ENCODE results near the gene PPL.

GRCh38 chr16:4957420-4957719 is 20.4 kb upstream of the PPL start:
- TF ChIP-seq EZH2 (IDR thresholded peaks at IDR 0.05; ENCODE audit: borderline replicate concordance) (no peak), EZH2phosphoT487 (IDR thresholded peaks at IDR 0.05; ENCODE audit: low read depth, severe bottlenecking, unreplicated experiment) (no peak)
- TF ChIP-seq, protein P1, sequence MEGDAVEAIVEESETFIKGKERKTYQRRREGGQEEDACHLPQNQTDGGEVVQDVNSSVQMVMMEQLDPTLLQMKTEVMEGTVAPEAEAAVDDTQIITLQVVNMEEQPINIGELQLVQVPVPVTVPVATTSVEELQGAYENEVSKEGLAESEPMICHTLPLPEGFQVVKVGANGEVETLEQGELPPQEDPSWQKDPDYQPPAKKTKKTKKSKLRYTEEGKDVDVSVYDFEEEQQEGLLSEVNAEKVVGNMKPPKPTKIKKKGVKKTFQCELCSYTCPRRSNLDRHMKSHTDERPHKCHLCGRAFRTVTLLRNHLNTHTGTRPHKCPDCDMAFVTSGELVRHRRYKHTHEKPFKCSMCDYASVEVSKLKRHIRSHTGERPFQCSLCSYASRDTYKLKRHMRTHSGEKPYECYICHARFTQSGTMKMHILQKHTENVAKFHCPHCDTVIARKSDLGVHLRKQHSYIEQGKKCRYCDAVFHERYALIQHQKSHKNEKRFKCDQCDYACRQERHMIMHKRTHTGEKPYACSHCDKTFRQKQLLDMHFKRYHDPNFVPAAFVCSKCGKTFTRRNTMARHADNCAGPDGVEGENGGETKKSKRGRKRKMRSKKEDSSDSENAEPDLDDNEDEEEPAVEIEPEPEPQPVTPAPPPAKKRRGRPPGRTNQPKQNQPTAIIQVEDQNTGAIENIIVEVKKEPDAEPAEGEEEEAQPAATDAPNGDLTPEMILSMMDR (IDR thresholded peaks at IDR 0.05; ENCODE audit: poor library complexity): no peak

Data from hepatocyte (in vitro differentiated cells).